Femur (tissue), 1 donor: ENCODE measurements around the gene TXNRD3.

ENCODE experiments used
- DNase-seq: peaks from one replicate; pipeline ENCODE4 v3.0.0-alpha.2; 2017

The TXNRD3 gene

DNA sequence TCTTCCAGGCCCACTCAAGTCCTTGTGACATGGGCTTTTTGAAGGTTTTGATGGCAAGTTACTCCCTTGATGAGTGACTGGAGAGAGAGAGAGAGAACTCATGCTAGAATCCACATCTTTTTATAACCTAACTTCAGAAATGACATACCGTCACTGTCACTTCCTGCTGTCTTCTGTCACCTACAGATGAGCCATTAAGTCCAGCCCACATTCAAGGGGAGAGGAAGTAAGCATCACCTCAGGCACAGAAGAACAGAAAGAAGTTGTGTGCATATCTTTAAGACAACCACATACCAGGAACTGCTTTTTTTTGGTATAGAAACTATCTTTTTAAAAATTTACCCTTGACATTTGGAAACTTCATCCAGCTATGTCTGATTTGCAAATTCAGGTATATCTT, 16.6 kb upstream of the TXNRD3 start:
- DNase-seq = no peak

DNA sequence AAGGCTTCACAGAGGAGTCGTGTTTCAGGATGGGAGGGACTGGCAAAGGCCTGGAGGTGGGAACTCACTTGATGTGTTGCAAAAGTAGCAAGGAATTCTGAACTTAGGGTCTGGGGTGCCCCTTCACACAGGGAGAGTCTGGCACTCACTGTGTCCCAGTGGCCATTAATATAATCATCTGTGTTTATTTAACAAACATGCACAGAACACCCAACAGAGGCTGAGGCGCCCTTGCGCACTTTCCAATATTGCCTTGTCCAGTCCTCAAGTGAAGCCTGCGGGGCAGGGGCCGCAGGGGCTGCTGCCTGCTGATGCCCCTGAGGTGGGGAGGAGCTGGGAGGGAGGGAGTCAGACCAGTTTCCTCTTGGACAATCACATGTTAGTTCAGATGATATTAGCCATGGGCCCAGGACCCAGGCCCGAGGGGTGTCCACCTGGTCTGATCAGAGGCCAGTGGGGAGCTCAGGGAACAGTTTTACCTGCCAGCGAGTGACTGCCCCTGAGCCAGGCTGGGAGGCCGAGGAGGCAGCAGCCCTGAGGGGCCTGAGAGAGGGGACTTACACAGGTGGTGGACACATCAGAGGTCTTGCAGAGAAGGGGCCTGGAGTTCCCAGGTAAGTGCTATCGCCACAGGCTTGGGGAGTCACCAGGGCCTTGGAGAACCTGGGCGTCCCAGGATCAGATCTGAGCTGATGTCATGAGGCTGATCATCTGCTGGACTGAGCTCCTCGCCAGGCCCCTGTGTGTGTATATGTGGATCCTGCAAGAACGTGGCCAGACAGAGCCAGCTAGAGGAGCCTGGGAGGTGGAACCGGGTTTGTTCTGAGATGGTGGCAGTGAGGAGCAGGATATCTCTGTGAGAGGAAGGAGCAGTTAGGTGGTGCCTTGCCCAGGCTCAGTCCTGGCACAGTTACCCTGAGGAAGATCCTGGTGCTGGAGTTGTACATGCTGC, 13.8 kb upstream of the TXNRD3 start:
- DNase-seq = no peak

DNA sequence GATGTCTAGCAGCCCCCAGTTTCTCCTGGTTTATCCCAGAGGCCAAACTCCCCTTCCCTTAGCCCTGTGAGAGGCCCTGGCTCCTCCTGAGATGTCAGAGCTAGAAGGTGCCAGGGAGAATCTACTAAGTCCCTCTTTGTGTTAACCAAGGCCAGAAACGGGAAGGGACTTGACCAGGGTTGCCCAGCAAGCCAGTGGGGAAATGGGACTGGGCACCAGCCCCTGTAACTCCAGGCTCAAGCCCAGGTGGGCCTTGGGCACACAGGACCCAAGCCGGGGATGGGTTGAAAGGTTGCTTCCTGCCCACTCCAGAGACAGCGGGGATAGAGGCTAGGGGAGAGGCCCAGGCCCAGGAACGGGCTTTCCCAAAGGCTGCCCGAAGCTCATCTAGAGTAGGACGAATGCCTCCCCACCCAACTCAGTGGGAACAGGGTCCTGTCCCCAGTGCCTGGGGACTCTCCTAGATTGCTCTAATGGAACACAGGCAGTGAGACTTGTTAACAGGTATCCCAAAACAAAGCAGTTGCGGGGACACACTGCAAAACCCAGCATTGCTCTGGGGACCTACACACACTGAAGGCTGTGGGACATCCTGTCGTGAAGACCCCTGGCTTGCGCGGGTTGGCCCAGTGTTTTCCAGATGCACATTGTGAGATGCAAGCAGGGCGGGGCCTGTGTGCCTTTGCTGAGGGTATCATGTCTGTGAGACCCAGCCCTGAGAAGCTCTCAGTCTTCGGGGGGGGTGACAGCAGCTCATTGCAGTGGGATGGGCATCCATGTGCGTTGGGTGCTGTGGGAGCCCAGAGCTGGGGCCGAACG, 12.9 kb upstream of the TXNRD3 start:
- no peak for DNase-seq

DNA sequence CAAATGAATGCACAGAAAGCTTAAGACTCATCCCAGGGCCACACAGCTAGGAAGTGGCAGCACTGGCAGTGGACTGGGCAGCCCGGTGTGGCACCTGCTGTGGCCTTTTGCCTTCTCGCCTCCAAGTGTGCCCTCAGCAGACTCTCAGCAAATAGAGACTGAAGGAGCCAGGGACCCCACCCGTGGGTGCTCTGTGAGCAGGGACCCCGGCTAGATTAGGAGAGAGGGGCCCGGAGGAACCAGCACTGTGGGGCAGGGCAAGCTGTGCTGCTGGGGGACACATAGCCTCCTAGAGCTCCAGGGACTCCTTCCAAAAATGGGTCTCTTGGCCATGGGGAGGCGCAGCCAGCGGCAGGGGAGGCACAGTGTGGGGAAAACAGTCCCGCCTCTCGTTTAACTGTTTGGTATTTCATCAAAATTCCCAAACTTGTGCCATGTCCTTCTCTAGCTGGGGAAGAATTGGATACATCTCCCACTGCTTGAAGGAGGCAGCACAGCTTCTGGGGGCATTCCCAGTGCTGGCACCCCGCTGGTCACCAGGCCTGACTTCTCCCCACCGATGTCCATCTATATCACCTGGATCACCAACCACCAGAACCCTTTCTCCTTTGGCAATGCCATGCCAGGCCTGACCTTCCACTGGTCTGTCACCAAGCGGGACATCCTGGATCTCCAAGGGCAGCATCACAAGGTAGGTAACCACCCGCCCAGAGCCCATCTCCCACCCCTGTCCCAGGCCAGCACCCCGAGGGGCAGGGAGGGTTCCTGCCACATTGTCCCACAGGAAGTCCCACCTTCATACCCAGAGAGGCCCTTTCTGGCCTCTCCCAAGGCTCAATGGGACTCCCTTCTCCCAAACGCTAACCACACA, 12.0 kb upstream of the TXNRD3 start:
- no peak for DNase-seq

DNA sequence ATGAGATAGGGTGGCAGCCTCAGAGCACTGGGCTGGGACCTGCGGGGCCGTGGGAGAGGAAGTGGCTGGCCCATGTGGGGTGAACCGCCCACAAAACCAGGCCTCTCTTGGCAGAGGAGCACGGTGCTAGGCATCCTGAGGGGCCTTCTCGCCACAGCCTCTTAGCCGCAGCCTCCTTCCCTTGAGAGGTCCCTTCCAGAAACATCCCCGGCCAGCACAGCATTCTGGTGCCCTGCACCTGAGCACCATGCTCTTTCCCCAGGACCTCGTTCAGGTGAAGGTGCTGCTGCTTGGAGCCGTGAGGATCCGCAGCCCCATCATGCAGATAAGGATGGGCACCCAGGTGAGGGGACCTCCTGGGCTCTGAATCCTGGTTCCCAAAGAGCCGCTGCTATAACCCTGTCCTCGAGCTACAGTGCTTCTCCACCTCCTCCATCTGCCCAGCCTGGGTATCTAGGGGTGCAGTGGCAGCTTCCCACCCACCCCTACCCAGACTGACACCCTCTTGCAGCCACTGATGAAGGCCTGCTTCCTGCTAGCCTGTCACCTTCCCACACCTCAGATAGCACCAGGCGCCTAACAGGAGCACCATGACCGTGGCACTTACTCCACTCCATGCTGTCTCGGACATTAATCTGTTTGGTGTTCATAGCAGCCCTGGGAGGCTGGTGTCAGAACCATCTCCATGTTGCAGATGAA, 11.2 kb upstream of the TXNRD3 start:
- DNase-seq = no peak

DNA sequence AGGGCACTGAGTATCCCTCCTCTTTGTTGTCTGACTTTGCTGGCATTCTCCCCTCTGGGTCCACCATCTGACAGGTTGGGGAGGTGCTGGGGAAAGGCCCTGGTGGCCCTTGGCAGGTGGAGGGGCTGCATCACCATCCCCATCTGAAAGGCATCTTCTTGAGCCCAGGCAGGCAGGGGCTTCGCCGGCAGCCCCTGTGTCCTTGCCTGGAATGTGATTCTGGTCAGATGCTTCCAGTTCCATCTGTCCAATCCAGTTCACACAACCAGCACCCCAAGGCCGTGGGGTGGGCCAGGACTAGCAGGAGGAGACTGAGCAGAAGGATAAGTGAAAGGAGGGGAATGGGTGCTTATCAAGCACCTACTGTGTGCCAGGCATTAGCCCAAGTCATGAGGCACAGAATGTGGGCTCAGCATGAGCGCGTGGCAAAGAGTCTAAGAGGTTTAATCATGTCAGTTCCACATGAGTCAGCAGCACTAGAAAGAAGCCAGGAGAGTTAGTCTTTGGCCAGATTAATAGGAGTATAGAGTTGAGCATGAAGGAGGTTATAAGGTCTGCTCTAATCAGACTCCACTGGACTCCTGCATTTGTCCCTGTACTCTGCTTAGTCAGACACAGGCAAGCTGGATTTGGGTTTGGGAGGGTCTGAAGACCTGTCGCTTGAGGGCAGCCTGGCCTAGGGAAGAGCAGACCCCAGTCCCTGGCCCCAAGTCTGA, 10.5 kb upstream of the TXNRD3 start:
- DNase-seq = no peak

DNA sequence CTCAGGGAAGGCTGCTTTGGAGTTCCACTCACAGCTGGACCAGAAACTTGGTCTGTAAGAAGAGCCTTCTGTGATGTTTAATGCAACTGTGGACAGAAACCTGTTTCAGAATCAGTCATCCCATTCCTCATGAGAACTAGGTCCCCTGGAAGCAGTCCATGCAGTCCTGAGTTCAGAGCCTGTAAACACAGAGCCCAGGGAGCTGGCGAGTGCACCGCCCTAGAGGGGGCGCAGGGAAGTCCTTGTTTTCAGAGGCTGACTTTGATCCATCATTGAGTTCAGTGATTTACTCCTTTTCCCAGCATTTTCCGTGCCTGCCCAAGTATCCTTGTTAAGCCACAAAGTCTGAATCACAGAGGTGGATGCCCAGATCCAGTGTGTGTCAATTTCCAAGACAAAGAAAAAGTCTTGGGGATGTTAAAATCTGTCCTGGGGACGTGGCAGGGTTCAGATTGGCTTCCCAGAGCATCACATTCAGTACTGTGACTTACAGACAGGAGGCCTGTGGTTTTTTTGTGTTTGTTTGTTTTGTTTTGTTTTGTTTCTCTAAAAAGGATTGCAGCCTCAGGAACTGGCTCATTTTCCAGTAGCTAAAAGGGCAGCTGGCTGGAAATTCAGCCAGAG, 9.8 kb upstream of the TXNRD3 start:
- DNase-seq = no peak

DNA sequence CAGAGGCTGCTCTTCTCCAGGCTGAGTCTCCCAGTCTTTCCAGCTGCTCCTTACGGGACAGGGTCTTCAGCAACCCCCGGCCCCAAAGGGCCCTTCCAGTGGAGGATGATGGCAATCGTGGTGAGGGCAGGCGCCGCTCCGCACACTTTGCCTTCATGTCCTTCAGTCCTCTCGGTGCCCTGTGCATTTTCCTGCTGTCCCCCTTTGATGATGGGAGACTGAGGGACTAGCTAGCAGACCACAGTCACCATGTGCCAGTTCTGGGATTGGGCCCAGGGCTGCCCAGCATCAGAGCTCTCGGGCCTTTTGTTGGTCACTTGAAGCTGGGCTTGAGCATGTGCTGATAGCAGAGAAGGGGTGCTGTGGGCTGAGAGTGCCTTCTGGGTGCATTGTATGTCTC, 8.8 kb upstream of the TXNRD3 start:
- DNase-seq = no peak

DNA sequence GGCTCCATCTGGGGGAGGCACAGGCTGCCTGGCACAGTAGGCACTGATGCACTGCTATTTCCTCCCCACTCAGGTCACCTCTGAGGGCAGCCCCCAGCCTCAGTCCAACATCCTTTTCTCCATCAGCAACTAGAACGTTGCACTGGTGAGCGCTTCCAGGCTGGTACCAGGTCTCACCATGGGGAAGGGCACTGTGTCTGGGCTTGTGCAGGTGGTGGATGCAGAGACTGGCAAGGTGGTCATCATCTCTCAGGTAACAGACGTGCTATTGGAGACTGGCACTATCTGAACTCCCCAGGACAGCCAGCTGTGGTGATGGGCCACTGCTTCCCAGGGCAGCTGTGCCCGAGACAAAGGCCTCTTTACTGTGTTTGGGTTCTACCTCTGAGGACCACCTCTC, 8.3 kb upstream of the TXNRD3 start:
- no peak for DNase-seq

DNA sequence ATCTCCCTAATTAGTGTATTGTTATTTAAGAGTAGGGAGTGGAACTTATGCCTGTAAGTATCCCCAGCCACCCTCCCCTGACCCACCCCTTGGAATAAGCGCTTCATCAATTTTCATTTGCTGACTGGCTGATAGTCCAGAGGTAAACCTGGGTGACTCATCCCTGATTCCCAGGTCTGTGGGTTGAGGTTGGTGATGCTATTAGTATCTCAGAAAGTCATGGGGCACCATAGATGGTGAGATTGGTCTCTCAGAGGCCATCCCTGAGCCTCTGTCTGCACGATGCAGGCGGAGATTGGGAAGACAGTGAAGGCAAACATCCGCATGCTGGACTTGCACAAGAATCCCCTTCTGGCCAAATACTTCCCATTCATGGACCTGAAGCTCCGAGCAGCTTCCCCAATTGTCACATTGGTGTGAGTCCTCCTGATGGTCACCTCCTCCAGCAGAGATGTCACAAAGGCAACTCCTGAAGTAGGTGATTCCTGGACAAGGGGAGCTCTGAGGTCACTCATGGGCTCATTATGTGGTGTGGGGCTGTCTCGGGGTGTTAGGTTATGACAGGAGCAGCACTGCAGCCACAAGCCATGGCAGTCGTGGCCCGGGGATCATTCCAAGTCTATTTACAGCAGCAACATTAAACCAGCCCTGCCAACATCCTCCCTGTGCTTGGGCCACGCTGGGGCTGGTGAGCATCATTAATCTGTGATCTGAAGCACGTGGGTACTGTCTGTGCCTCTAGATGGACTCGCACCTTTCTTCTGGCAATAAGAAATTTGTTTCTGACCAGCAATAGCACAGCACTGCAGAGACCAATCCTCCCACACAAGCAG, 6.8 kb upstream of the TXNRD3 start:
- DNase-seq = no peak

DNA sequence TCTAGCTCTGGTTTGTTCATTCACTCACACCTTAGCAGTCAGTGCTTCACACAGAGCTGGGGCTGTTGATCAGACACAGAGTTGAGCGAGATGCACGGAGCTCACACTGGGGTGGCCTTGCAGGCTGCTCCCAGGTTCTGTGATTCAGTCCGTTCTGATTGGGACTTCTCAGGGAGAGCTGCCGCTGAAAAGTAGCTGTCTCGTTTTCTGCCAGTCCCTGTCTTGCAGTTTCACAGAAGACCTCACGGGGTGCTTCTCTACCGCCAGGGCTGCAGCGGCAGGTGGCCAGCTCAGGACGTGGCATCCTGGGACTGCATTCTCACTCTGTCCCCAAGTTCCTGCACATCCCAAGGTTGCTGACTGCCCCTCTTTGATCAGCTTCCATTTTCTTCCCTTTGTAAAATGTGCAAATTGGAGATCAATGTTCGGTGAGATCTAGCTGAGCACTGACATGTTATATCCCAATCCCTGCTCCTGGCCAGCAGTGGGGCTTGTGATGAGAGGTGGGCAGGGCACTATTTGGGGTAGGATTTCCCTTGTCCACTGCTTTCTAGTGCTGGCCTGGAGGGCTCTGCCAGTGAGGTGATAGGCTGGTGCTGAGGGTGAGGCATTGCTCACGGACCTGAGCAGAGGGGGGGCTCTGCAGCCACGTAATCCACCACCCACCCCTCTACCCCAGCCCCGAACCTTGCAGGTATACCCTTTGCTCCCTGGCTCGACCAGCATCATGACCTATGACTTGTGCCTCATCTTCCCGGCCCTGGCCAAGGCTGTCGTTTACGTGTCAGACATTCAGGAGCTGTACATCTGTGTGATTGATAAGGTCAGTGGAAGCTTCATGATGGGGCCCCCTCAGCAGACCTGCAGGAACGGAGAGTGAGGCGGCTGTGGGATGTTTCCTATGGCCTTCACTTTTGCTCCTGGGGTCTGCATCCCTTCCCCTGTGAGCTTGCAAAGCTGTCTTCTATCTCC, 5.3 kb upstream of the TXNRD3 start:
- DNase-seq = no peak

DNA sequence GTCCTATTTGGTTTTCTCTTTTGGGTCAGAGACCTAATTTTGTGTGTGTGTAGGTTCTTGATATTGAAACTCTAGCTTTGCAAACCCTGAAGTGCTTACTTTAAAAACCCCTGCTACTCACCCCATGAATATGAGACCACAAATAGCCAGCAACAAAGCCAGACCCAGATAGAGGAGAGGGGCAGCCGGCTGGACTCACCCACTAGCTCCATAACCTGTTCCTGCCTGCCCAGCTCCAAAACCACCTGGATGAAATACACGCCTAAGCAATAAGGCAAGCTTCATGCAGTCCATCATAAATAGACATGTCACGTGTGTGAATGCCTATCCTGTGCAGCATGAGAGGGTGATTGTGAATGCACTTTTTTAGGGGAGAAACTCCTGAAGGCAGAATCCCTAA, 3.7 kb upstream of the TXNRD3 start:
- no peak for DNase-seq

DNA sequence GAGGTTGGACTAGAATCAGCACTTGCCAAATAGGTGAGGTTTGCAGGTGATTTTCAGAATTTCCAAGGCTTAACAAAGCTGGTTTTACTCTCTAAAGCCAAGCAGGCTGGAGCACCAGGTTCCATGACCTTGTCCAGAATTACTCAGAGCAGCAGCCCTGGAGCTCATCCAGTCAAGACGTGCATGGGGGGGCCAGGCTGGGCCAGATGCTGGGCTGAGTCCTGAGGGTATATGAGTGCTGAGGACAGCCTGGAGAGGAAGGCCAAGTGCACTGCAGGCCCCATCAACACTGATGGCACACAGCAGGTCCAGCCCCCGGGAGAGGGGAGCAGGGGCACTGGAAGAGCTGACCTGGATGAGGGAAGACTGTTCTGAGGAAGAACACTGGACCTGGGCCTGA, 3.0 kb upstream of the TXNRD3 start:
- no peak for DNase-seq

DNA sequence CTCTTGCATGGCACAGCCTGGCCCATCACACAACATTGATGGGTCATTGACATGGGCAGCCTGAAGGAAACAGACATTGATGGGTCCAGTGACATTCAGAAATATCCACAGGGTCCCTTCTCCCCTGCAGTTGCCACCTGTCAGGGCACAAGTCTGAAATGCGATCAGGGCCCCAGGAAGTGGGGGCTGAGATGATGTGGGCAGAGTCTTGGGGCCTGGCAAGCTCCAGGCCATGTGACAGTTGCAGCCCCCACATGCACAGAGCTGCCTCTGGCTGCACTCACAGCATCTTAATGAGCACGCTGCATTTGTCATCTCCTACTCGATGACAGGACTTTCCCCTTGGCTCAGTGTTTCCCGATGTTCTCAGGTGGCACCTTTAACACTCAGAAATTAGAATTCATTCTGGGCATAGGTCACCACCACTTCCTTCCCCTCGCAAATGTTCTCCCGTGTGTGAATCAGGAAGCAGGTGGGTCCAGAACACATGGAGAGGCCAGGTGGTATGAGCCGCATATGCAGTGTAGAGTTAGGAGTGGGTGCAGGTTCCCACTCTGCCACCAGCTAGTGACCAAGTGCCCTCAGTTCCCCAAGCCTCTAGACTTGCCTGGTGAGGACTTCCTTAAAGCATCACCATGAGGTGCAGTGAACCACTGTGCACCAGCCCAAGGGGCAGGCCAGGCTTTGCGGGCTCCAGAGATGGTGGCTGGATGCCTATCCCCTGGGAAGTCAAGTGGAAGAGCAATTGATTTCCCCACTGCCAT, 1.6 kb upstream of the TXNRD3 start:
- no peak for DNase-seq

DNA sequence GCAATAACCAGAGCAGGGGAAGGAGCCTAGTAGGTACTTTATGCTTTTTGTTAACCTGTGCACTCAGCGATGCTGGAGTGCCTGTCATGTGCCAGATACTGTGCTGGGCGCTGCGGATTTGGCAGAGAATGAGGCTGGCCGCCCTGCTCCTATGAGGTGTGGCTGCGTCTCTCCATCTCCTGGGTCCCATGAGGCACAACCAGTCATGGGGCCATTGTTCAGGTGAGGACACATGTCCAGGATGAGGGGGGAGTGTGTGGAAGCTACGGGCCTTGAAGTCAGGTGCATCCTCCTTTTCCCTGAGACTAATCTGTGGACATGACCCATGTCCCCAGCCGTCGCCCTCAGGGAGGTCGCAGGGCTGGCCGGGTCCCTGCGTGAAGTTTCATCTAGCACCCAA, 963 bp upstream of the TXNRD3 start:
- DNase-seq = no peak

DNA sequence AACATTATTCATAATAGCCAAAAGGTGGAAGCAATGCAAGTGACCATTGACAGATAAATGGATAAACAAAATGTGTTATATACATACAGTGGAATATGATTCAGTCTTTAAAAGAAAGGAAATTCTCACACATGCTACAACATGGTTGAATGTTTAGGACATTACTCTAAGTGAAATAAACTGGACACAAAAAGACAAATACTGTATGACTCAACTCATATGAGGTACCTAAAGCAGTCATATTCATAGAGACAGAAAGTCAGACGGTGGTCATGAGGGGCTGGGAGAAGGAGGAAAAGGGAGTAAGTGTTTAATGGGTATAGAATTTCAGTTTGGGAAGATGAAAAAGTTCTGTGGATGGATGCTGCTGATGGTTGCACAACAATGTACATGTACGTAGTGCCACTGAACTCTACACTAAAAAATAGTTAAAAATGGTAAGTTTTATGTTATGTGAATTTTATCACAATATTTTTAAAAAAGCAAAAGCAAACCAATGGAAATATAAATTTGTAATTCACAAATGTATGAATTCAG, 5.3 kb downstream of the TXNRD3 start:
- no peak for DNase-seq

DNA sequence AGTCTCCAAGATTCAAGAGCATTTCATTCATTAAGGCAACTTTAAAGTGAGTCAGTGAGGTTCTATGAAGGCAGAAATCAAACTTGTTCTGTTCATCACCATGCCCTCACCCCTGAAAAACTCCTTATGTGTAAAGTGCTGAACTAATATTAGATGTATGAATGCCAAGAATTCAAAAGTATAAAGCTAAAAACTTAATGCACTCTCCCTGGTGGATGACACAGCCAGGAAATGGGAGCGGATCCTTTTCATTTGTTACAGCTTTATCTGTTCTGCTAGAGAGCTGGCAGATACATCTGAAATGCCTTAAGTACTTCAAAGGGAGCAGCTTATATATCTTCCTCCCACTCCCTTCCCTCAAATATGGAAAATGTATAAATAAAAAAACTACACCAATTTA, 8.2 kb downstream of the TXNRD3 start:
- no peak for DNase-seq

DNA sequence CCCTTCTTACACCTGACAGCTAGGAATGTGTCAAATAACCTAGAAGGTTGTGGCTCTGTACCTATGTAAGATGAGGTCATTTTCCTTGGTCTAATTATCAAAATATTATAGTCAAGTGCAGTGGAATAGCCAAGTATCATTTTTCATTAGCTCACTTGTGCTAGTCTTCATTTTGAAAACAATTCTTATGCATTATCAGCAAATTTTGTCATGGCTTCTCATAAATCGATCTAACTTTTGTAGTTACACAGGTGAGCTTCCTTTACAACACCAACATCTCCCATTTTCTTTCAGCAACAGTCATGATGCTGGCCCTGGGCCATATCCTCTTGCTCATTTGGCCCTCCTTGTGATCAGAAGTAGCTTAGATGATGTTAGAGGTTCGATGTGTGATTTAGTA, 10.3 kb downstream of the TXNRD3 start:
- no peak for DNase-seq
